Measurements from ENCODE around the gene DENND1A.

DNA sequence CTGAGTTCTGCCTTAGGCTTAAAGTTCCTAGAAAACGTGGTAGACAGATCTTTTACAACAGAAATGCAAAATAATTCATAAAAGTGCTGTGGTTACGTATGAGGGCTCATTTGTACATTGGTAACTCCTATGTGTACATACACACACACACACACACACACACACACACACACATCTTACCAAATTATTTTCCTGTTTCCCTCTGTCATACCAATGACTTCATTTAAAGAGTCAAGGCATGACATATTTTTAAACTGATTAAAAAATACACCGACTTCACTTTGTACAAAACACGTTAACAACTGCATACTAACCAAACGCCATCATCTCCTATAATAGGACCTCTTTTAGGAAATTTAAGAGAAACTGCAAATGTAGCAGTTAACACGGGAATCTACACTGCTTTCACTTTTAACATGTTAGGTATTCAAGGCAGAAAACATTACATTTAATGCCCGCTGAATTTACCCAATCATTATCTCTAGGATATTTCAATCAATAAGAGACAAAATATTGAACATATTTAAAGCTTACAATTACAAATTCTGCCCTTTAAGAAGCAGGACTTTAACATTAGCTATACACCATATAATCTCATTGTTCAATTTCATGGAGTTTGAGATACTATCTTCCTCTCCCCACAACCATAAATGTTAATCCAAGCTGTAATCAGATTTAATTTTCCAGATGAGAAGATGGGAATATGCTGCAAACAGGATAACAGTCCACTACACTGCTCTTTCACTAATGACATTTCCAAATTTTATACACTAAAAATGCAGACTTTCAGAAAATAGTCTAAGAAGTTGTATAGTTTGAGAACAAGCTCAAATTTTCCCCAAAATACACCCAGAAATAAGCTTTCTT, 133.1 kb downstream of the DENND1A start:
- no peak for TF ChIP-seq CTCF (IDR thresholded peaks at IDR 0.05)
- no peak for TF ChIP-seq POLR2A (IDR thresholded peaks at IDR 0.05)

Data from right lobe of liver (tissue), 4 donors.